Fibroblast of gingiva (primary cell): ENCODE data around the gene DVL3.
"Not testable (repeated sequence)": the region's sequence is repeated elsewhere in the genome, so short reads cannot be mapped to it uniquely, and the experiment has no call there.

Experiments used
- DNase-seq: peaks from one replicate; pipeline ENCODE4 v3.0.0-alpha.2; 2011; ENCODE audit warnings: low read depth

The DVL3 gene

GRCh38 chr3:184155644-184156521 is 706 bp downstream of the DVL3 start:
- DNase-seq = no peak

GRCh38 chr3:184156522-184156955 is 1.4 kb downstream of the DVL3 start:
- DNase-seq = peak; percentile 73

- no peak for DNase-seq
Measured at GRCh38 chr3:184157206-184157605, 2.0 kb downstream of the DVL3 start.

- no peak for DNase-seq
Measured at GRCh38 chr3:184158404-184158803, 3.2 kb downstream of the DVL3 start.

GRCh38 chr3:184160456-184160855 is 5.3 kb downstream of the DVL3 start:
- DNase-seq = no peak

- DNase-seq = not testable (repeated sequence)
Measured at GRCh38 chr3:184162571-184163070, 7.4 kb downstream of the DVL3 start.

- no peak for DNase-seq
Measured at GRCh38 chr3:184164648-184165330, 9.6 kb downstream of the DVL3 start.

- DNase-seq = no peak
Measured at GRCh38 chr3:184165543-184165942, 10.4 kb downstream of the DVL3 start.

GRCh38 chr3:184166671-184167070 is 11.5 kb downstream of the DVL3 start:
- no peak for DNase-seq

GRCh38 chr3:184167786-184168185 is 12.6 kb downstream of the DVL3 start:
- no peak for DNase-seq

- DNase-seq = no peak
Measured at GRCh38 chr3:184168363-184169120, 13.4 kb downstream of the DVL3 start.

- DNase-seq = no peak
Measured at GRCh38 chr3:184169896-184170875, 15.0 kb downstream of the DVL3 start.

- DNase-seq = peak; percentile 50
Measured at GRCh38 chr3:184171562-184171961, 16.4 kb downstream of the DVL3 start.

- DNase-seq = peak; percentile 90
Measured at GRCh38 chr3:184172681-184173373, 17.6 kb downstream of the DVL3 start.

- DNase-seq = no peak
Measured at GRCh38 chr3:184173374-184173722, 18.2 kb downstream of the DVL3 start.

GRCh38 chr3:184174284-184174645 is 19.1 kb downstream of the DVL3 start:
- DNase-seq = no peak

GRCh38 chr3:184174646-184175492 is 19.7 kb downstream of the DVL3 start, which contains the start of gene AP2M1:
TSS of gene AP2M1 (plus strand) at chr3:184174855. CDS start at chr3:184176994, 2,139 bp downstream.
- peak; percentile 99 for DNase-seq

GRCh38 chr3:184175506-184175905 is 20.3 kb downstream of the DVL3 start:
- DNase-seq = no peak

- peak; percentile 21 for DNase-seq
Measured at GRCh38 chr3:184175981-184176376, 20.8 kb downstream of the DVL3 start.
